Jurkat, Clone E6-1 (cell line): ENCODE data around the gene PGM5.

Source experiments
- DNase-seq: peaks from one replicate; pipeline ENCODE4 v3.0.0-alpha.2; 2011; ENCODE audit warnings: low read depth, low spot score
- H3K4me3 ChIP-seq: 2 replicates; pipeline ENCODE4 v1.5.1; 2011; ENCODE audit warnings: mild to moderate bottlenecking, low read length, control low read depth, moderate library complexity

PGM5 gene

DNA sequence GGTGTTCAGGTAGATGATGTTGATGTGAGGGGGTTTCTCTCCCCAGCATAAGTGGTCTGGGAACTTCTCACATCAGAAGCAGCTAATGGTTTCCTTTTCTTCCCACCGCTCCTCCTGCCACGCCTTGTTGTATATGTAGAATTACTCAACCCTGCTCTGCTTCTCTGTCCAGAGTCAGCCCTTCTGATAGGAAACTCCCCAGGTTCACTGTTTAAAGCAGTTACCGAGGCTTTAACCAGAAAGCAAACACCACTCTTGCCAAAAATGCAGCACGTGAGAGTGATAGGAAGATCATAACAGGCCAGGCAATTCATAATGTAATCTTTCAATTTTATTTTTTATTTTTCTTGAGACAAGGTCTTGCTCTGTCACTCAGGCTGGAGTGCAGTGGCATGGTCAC, 194.8 kb downstream of the PGM5 start:
- no peak overlapping the region for H3K4me3 ChIP-seq
- no peak for DNase-seq

DNA sequence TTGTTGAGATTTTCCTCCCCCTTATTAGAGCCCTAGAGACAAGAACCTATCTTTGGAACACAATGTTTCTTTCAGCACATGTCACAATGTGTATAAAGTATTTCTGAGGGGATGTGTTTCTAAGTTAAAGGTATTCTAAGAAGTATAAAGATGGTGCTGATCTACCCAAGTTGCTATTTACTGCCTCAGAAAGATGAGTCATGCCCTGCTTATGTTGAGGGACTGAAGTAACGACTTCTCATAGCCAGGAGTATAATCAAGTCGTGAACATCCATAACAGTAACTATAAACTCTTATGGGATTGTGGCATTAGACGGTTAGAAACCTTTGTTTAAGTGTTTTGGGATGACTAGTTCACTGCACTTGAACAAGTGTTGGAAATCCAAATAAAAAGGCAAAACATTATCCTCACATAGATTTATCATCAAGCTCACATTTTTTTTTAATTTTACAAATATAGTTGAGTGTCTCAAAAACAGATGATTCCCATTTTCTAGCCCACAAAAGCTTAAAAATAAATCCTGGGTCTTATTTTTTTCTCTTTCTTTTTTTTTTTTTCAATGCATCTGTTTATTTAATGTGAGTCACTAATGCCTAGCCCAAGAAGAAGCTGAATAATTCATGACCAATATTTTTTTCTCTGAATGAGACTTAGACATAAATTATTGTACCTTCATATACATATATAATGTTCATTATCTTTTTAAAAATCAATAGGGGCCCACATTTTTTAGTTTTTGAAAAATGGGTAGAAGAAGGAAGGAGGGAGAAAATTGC, 196.5 kb downstream of the PGM5 start:
- no peak for DNase-seq
- H3K4me3 ChIP-seq = no peak overlapping the region

DNA sequence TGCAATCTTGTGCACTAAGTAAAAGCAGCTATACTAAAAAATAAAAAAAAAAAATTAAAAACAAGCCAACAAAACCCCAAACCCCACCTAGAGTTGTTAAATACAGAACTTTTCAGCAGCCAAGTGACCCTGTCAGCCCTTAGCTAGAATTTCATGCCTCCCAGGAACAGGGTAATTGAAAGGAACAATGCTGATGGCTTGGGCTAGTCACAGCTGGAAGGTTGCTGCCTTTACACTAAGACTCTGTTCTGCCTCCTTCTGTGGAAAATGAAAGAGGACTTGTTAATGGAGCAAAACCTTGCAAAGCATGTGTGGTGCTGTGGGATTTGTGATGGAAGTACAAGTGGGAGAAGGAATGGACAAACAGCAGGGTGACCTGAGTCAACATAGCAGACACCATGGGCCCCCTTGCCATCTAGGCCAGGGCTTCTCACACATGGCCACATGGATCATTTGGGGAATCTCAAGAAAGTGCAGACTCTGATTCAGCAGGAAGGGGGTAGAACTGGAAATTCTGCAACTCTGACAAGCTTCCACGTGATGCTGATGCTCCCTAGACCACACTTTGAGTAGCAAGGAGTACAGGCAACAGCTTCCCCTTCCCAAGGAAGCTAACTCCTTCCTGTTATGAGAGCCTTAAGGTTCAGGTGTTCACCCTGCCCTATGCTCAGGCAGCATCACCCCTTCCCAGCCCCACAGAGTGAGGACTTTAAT, 199.2 kb downstream of the PGM5 start:
- DNase-seq = no peak
- H3K4me3 ChIP-seq = no peak overlapping the region

DNA sequence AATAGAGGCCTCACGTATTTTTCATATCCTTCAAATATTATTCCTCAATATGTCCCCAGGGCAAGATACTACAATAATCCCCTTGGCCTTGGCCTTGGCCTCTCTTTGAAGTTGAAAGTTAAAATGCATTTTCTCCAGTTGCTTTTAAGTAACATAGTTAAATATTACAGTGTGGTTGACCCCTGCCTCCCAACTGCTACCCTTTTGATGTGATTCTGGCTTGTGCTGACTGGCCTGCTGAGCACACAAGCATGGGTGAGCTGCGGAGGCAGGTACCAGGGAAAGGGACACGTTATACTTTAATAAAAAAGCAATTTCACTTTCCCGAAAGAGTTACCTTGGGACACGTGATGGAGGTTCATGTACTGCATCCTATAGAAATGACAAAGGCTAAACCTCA, 202.1 kb downstream of the PGM5 start:
- H3K4me3 ChIP-seq = no peak overlapping the region
- DNase-seq = no peak

DNA sequence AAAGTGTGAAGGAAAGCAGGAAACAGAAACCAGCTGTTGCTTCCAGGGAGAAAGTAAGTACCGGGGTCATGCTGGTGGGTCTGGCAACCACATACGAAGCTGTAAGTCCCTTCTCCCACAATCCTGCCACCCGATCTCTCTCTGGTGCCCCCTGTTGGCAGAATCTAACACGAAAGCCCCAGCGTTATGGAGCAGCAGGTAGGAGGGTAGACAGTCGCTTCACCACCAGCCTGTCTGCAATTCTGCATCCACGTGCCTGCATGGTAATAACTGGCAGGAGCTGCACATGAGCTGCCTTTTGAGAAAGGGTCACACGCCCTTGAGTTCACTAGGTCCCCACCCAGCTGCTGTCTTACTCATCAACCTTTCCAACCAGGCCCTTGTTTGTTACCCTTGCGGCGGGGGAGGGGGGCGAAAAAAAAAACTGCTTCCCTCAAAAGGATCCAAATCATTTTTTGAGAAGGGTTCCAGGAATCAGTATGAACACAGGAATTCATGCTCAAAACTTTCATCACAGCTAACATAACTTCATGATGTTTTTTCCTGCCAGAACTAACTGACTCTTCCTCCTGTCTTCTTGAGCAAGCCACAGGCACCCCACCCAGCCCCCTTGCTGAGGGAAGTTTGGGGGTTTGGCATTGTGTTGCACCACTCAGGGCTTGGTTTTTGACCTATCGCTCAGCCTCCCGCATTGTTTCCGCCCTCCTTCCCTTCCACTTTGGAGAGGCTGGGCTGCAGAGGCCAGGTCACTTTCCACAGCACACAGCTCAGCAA, 203.8 kb downstream of the PGM5 start:
- peak; percentile 32 for DNase-seq

DNA sequence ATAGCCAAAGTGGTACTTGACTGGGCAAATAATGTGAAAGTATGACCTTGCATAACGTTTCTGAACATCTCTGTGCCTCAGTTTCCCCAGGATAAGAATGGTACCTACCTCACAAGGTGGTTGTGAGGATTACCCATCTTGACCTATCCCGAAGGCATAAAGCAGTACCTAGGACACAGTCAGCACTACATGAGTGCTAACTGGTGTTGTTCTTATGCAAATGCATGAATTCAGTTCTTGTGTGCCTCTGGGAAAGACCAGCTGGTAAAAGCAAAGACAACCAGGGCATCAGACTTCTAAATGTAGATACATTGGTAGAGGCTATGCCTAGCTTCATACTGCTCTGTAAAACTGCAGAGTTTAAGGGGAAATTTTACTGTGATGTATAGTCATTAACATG, 206.1 kb downstream of the PGM5 start:
- H3K4me3 ChIP-seq = no peak overlapping the region
- DNase-seq = no peak

More for the DNA sequence above, 203.8 kb downstream of the PGM5 start:
- H3K4me3 ChIP-seq = no peak overlapping the region

DNA sequence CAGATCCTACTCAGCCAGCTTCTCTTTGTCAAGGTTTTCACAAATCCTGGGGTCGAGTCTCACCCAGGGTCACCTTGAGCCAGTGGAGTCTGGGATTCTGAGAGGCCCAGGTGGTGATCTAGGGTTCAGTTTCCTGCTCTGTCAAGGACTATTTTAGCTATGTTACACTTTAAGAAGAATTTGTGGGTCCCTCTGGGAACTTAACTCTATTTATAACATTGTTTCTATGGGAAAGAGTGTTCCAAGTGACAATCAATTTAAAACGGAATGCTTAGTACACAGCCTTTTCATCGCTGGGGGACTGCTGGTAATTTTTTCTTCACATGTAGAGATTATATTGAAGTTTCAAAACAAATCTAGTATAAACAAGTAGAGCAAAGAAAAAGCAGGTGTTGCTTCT, 211.2 kb downstream of the PGM5 start:
- DNase-seq = no peak

DNA sequence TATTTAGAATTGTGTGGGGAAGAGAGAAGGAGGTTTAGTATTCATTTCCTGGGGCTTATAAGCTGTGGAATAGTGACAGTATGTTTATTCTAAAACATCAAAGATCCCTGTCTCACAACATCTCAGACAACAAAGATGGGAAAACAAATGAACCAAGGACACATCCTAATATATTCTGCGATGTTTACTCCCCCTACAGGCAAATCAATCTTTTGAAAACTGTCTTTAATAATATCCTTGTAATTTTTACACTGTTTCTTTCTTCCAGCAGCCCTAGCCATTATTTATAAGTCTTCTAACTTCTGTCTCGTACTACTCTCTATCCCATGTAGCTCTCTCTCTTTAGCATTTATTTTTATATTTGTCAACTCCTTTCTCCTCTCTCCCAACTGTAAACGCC, 217.7 kb downstream of the PGM5 start:
- H3K4me3 ChIP-seq = no peak overlapping the region
- no peak for DNase-seq

More for the DNA sequence above, 211.2 kb downstream of the PGM5 start:
- no peak overlapping the region for H3K4me3 ChIP-seq

DNA sequence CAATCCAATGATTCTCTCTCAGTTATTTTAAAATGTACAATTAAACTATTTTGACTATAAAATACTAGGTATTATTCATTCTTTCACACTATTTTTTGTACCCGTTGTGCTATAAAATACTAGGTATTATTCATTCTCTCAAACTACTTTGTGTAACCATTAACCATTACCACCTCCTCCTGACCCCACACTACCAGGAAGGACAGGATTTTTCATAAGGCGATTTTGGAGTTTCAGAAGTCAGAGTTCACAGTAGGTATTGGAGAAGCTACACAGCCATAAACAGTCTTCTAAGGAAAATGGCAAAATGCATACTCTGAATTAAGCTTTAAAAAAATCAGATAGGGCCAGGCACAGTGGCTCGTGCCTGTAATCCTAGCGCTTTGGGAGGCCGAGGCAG, 219.4 kb downstream of the PGM5 start:
- H3K4me3 ChIP-seq = no peak overlapping the region
- DNase-seq = no peak

DNA sequence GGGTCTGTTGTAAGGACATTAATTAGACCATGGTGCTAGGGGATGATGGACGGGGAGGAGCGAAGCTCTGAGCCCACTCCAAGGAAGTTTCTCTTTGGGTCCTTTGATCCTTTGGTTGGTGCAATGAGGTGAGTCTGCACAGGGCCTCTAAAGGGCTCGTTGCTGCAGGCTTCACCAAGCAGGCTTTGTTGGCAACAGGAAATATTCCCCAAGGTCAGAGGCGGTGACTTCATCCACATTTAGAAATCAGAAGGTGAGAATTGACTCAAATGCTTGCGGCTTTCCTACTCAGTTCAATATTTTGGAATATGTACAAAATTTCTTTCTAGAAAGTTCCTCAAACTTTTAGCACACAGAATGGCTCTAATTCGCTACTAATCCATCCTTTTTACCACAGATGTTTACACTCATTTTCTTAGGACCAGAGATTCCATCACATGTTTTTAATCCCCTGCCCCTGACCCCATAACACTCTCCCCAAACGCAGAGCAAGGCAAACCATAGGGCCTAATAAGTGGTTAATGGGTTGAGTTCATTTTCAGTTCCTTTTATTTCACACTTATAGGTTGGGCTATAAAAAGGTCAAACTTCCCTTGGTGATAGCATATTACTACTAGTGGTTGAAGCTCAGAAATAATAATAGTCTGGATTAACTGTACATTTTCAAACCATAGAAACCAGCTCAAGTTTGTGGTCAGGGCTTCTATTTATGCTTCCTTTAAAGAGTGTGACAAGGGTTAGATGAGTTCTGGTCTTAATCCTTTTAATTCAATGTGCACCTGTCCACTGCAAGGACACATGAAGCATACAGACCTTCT, 221.6 kb downstream of the PGM5 start:
- H3K4me3 ChIP-seq = no peak overlapping the region
- no peak for DNase-seq
